Measurements from ENCODE around the gene FGF21. TPM values are rescaled to one million over a fixed set of nuclear protein-coding genes. Genes with fewer than 3 reads are reported as not detected.

Gene FGF21
- total RNA-seq: not detected in 2 replicates

GRCh38 chr19:48755084-48755641 lies at the start of gene FGF21:
FGF21 (plus strand) TSS chr19:48755524; CDS start chr19:48756237, 713 bp downstream.
- peaks cover 6% of the 10 kb centered on the region for H3K36me3 ChIP-seq (ENCODE audit: control insufficient read depth, insufficient read depth, low read length)
- TF ChIP-seq, protein P1, sequence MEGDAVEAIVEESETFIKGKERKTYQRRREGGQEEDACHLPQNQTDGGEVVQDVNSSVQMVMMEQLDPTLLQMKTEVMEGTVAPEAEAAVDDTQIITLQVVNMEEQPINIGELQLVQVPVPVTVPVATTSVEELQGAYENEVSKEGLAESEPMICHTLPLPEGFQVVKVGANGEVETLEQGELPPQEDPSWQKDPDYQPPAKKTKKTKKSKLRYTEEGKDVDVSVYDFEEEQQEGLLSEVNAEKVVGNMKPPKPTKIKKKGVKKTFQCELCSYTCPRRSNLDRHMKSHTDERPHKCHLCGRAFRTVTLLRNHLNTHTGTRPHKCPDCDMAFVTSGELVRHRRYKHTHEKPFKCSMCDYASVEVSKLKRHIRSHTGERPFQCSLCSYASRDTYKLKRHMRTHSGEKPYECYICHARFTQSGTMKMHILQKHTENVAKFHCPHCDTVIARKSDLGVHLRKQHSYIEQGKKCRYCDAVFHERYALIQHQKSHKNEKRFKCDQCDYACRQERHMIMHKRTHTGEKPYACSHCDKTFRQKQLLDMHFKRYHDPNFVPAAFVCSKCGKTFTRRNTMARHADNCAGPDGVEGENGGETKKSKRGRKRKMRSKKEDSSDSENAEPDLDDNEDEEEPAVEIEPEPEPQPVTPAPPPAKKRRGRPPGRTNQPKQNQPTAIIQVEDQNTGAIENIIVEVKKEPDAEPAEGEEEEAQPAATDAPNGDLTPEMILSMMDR (IDR thresholded peaks at IDR 0.05; ENCODE audit: insufficient read depth, low read length, severe bottlenecking): no peak
- FAIRE-seq: peak; percentile 43
- DNase-seq (ENCODE audit: low read depth): no peak
- H3K4me3 ChIP-seq (ENCODE audit: low read depth, low read length): no peak within 1 kb of the TSS
- H3K27me3 ChIP-seq (ENCODE audit: control insufficient read depth, insufficient read depth, low read length): no peaks in the 10 kb centered on the region

DNA sequence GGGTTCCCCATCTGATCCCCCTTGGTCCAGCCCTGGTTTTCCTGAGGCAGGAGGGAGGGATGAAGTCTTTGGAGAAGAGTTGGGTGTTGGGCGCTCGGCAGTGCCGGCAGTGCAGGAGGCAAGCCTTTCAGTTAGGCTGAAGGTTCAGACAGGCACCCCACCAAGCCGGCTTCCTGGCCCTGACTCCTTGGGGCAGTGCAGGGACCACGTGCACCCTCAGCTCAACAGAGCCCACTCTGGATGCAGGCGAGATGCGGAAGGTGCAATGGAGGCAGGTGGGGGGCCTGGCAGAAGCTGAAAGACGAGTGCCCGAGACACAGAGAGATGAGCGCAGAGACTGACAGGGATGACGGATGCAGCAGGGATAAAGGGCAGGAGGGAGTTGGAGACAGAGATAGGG lies 46.9 kb upstream of the FGF21 start:
- DNase-seq (ENCODE audit: low read depth) (no peak), FAIRE-seq (no peak)
- Histone ChIP-seq H3K4me3 (ENCODE audit: low read depth, low read length) (no peak overlapping the region), H3K27me3 (ENCODE audit: control insufficient read depth, insufficient read depth, low read length) (no peaks in the 10 kb centered on the region), H3K36me3 (ENCODE audit: control insufficient read depth, insufficient read depth, low read length) (no peaks in the 10 kb centered on the region)
- TF ChIP-seq, protein P1 (IDR thresholded peaks at IDR 0.05; ENCODE audit: insufficient read depth, low read length, severe bottlenecking): no peak

DNA sequence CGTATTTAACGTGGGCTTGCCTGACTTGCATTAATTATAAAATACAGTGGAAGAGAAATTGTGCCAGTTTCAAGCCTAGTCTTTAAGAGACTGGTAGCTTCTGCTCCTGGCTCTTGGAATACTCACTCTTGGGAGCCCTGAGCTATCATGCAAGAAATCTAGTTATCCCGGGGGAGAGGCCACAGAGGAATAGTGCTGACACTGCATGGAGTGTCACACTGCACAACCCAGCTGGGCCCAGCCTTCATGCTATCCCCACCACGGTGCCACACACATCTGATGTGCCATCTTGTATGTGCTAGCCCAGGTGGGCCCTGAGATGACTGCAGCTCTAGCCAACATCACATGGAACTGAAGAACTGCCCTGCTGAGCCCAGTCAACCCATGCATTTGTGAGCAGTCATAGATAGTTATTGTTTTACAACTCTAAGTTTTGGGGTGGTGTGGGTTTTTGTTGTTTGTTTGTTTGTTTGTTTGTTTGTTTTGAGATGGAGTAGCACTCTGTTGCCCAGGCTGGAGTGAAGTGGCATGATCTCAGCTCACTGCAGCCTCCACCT lies 44.1 kb upstream of the FGF21 start:
- H3K27me3 ChIP-seq (ENCODE audit: control insufficient read depth, insufficient read depth, low read length): no peaks in the 10 kb centered on the region
- H3K36me3 ChIP-seq (ENCODE audit: control insufficient read depth, insufficient read depth, low read length): no peaks in the 10 kb centered on the region
- H3K4me3 ChIP-seq (ENCODE audit: low read depth, low read length): no peak overlapping the region
- DNase-seq (ENCODE audit: low read depth) (no peak), FAIRE-seq (no peak)
- TF ChIP-seq, protein P1 (IDR thresholded peaks at IDR 0.05; ENCODE audit: insufficient read depth, low read length, severe bottlenecking): no peak

DNA sequence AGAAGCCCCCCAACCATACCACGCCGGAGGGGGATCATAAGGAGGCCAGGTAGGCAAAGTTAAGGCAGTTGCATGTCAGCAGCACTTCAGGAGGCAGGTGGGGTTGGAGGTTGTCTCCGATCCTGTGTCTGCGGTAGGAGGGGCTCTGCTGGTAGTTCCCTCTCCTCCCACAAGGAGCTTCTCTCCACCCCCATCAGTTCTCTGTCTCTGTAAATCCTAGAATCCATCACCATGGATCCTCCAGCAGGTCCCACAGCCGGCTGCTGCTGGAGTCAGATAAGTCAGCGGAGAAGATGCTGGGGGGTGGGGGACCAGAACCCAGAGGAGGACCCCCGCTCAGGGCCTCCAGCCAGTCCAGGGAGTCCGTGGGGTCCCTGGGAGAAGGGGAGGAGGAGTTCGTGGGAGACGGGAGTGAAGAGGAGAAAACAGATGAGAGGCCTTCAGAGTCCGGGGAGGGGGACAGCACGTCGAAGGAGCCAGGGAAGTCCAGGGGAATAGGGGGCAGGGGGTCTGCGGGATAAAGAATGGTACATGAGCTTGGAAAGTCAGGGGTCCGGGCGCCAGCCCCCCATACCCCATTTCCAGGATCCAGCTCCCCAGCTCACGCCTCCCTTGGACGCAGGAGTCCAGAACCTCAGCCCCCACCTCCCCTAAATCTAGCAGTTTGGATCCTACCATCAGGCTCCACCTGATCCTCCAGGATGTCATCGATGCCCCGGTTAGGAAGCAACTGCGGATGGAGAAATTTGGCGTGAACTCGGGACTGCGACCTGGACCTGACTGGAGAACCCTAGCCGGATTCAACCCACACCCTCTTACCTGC lies 42.1 kb upstream of the FGF21 start:
- Histone ChIP-seq H3K4me3 (ENCODE audit: low read depth, low read length) (peak overlapping the region; percentile 51), H3K27me3 (ENCODE audit: control insufficient read depth, insufficient read depth, low read length) (no peaks in the 10 kb centered on the region), H3K36me3 (ENCODE audit: control insufficient read depth, insufficient read depth, low read length) (no peaks in the 10 kb centered on the region)
- DNase-seq (ENCODE audit: low read depth): no peak
- TF ChIP-seq, protein P1 (IDR thresholded peaks at IDR 0.05; ENCODE audit: insufficient read depth, low read length, severe bottlenecking): peak; percentile 35
- FAIRE-seq: no peak

- H3K27me3 ChIP-seq (ENCODE audit: control insufficient read depth, insufficient read depth, low read length): no peaks in the 10 kb centered on the region
- no peak for FAIRE-seq
- H3K4me3 ChIP-seq (ENCODE audit: low read depth, low read length): peak overlapping the region; percentile 56
- TF ChIP-seq, protein P1 (IDR thresholded peaks at IDR 0.05; ENCODE audit: insufficient read depth, low read length, severe bottlenecking): no peak
- H3K36me3 ChIP-seq (ENCODE audit: control insufficient read depth, insufficient read depth, low read length): no peaks in the 10 kb centered on the region
- DNase-seq (ENCODE audit: low read depth): peak; percentile 97
These were observed 41.2 kb upstream of the FGF21 start for GRCh38 chr19:48713864-48714755.

All from bronchial epithelial cell (primary cell).